ENCODE measurements around the gene PKIB. TPM values are rescaled to one million over a fixed set of nuclear protein-coding genes. Genes with fewer than 3 reads are reported as not detected.

Gene PKIB
- total and polyA plus RNA-seq, 3 donors from 2014 or later = 1.4 to 5.0 (median 3.3) TPM

DNA sequence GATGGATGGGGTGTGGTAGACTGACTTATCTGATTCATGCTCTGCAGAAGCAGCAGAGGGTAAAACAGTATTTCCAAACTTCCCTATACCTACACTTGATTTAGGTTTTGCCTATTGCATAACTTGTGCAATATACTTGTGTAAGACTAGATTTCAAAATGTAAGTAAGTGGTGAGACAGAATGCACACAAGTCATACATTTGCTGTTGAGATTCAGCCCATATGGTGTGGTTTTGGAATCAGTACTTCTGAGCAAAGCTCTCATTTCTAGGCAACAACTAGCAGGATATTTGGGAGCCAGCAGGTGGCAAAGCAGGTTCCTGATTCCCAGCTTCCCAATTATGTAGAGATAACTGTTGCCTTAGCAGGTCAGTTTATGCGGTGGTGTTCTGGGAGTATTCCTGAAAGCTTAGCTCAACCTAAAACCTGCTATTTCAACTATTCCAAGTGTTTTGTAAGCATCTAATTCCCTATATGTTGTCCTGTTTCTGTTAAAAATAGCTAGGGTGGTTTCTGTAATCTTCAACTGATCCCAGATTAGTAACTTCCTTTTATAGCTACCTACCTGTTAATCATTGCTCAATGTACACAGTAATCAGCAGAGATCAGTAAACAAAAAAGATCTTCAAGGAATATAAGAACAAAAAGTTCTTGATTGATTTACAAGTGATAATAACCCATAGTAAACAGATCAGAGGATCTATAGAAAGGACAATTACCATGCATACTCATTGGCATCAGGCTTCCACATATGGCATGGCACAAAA, 160.8 kb downstream of the PKIB start:
- Histone ChIP-seq H3K9me3 (no peaks in the 10 kb centered on the region), H3K4me3 (no peak overlapping the region), H3K4me1 (no peaks in the 10 kb centered on the region), H3K36me3 (ENCODE audit: low read depth, missing control alignments) (no peaks in the 10 kb centered on the region), H3K27me3 (no peaks in the 10 kb centered on the region), H3K27ac (no peak overlapping the region)
- 47 to 59% methylated on average over 1 of the region's 1 CpG for WGBS, 2 donors
- no peak for TF ChIP-seq POLR2A (IDR thresholded peaks at IDR 0.05)
- DNase-seq = no peak
- intact Hi-C loops (cut with DNase I; ENCODE audit: low total_unique reads) = no loop called here

DNA sequence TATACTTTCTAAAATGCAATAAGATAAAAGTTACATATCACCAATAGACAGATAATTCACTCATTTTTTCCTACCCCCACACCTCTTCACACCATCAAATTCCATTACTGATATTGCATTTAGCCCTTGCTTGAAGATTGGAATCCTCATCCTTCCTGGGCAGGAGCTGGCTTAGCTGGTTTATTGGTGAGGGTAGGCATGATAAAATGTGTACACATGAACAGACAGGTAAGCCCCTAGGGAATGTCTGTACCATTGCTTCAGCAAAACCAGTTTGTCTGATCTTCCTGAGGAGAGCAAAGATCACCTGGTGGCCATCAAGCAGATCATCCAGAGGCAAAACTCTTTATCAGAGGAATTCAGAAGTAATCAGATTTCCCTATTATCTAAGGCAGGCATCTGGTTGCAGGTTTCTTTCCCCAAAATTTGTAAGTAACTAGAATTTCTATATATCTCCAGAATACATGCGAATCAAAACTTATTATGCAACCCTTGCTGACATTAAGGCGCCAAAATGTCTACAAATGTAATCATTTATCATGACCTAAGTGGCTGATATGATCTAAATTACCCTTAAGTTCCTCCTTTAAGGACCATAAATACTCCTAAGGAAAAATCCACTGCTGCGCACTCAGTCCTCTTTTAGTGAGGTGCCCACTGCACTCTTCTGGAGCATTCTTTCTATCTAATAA, 162.7 kb downstream of the PKIB start:
- 75 to 80% methylated on average over 3 of the region's 3 CpGs for WGBS, 2 donors
- Histone ChIP-seq H3K36me3 (ENCODE audit: low read depth, missing control alignments) (no peaks in the 10 kb centered on the region), H3K27ac (no peak overlapping the region), H3K27me3 (no peaks in the 10 kb centered on the region), H3K9me3 (no peaks in the 10 kb centered on the region), H3K4me3 (no peak overlapping the region), H3K4me1 (no peaks in the 10 kb centered on the region)
- no peak for TF ChIP-seq POLR2A (IDR thresholded peaks at IDR 0.05)
- TF ChIP-seq, protein P1, sequence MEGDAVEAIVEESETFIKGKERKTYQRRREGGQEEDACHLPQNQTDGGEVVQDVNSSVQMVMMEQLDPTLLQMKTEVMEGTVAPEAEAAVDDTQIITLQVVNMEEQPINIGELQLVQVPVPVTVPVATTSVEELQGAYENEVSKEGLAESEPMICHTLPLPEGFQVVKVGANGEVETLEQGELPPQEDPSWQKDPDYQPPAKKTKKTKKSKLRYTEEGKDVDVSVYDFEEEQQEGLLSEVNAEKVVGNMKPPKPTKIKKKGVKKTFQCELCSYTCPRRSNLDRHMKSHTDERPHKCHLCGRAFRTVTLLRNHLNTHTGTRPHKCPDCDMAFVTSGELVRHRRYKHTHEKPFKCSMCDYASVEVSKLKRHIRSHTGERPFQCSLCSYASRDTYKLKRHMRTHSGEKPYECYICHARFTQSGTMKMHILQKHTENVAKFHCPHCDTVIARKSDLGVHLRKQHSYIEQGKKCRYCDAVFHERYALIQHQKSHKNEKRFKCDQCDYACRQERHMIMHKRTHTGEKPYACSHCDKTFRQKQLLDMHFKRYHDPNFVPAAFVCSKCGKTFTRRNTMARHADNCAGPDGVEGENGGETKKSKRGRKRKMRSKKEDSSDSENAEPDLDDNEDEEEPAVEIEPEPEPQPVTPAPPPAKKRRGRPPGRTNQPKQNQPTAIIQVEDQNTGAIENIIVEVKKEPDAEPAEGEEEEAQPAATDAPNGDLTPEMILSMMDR (IDR thresholded peaks at IDR 0.05) = no peak
- DNase-seq = no peak
- intact Hi-C loops (cut with DNase I; ENCODE audit: low total_unique reads) = no loop called here

Small RNA genes within 50 kb of the gene (small RNA-seq; reads per million reads assigned to genes)
- gene RN7SL564P = 0 to 0.09 reads per million in 2 donors

Other genes with a start within 250 kb of the PKIB start
- 10 to 100 TPM; 96.1 to 96.2 TPM for gene HSF2, start 210.8 kb upstream of the PKIB start, total RNA-seq
- gene HSF2, start 210.8 kb upstream of the PKIB start, polyA plus RNA-seq (ENCODE audit: insufficient read depth, low read depth, low replicate concordance) = 45.1 TPM
- gene SERINC1, start 138.6 kb upstream of the PKIB start, total RNA-seq = 100 to 1,000 TPM; 114 to 142 TPM
- gene SERINC1, start 138.6 kb upstream of the PKIB start, polyA plus RNA-seq (ENCODE audit: insufficient read depth, low read depth, low replicate concordance) = 83.8 TPM
- gene FABP7, start 169.3 kb downstream of the PKIB start, total RNA-seq = not detected
- not detected for gene FABP7, start 169.3 kb downstream of the PKIB start, polyA plus RNA-seq (ENCODE audit: insufficient read depth, low read depth, low replicate concordance)
- gene SMPDL3A, start 178.9 kb downstream of the PKIB start, total RNA-seq = 1 to 10 TPM; 3.9 TPM
- 3.6 TPM for gene SMPDL3A, start 178.9 kb downstream of the PKIB start, polyA plus RNA-seq (ENCODE audit: insufficient read depth, low read depth, low replicate concordance)

Data from testis (tissue), 3 donors.